Measurements from ENCODE around the gene ARX.

GRCh38 chrX:25034889-25035288, 19.1 kb upstream of the ARX start:
- TF ChIP-seq POLR2AphosphoS5 (IDR thresholded peaks at IDR 0.05; ENCODE audit: low read depth, low read length), result no peak
- TF ChIP-seq REST (IDR thresholded peaks at IDR 0.05; ENCODE audit: insufficient read depth in 1 of 2, low read depth in 2 of 2, low read length in 2 of 2), result no peak
- TF ChIP-seq SIN3A (IDR thresholded peaks at IDR 0.05; ENCODE audit: borderline replicate concordance, insufficient read depth, low read length), result no peak
- no peak for TF ChIP-seq FOXP2 (optimal IDR thresholded peaks at IDR 0.05; ENCODE audit: borderline replicate concordance, extremely low read depth, extremely low read length, insufficient read depth)
